Caco-2 (cell line): Measurements from ENCODE around the gene NPAS3. TPM values are rescaled to one million over a fixed set of nuclear protein-coding genes. Genes with fewer than 3 reads are reported as not detected.

ENCODE experiments used
- BruUV-seq: library from RNA; stranded (reverse); fragments of 400-500 nt; replicated peaks from 2 replicates; lab custom pipeline; 2021; lab: Mats Ljungman, UMichigan
- CTCF ChIA-PET: fragments of 300-600 bp; sonication (Branson Sonifier 250); formaldehyde crosslinking; loops from one replicate; lab custom pipeline; 2022; ENCODE audit warnings: antibody characterized with exemption; lab: Charles Lee
- POLR2A ChIA-PET: fragments of 300-600 bp; sonication (Branson Sonifier 250); formaldehyde crosslinking; loops from one replicate; lab custom pipeline; 2022; ENCODE audit warnings: antibody characterized with exemption; lab: Charles Lee
- DNase-seq, 2 experiments: peaks; one replicate each; pipeline versions ENCODE4 v3.0.0 to v3.0.0-alpha.2; 2020 to 2022
- H3K27me3 ChIP-seq: replicated peaks from 2 replicates; pipeline ENCODE4 v1.6.0; 2011; ENCODE audit warnings: low read length; ENCODE audit not compliant: control insufficient read depth, insufficient read depth
- H3K36me3 ChIP-seq: 2 replicates; pipeline ENCODE4 v1.5.1; 2011; ENCODE audit warnings: low read length; ENCODE audit not compliant: control insufficient read depth, insufficient read depth
- H3K4me1 ChIP-seq: fragments of 250-450 bp; sonication (Bioruptor Pico); 2 replicates; pipeline ENCODE4 v1.5.1; 2020; ENCODE audit warnings: mild to moderate bottlenecking
- H3K4me3 ChIP-seq: 2 replicates; pipeline ENCODE4 v1.5.1; 2011; ENCODE audit warnings: low read depth, mild to moderate bottlenecking, control low read depth, low read length
- H3K9me3 ChIP-seq: fragments of 250-450 bp; sonication (Bioruptor Pico); 2 replicates; pipeline ENCODE4 v1.5.1; 2020; ENCODE audit warnings: mild to moderate bottlenecking, moderate library complexity
- H3K27ac Mint-ChIP-seq: one replicate; pipeline ENCODE4 v1.8.0; 2022; ENCODE audit warnings: mixed read lengths; ENCODE audit not compliant: unreplicated experiment
- H3K27me3 Mint-ChIP-seq: one replicate; pipeline ENCODE4 v1.8.0; 2022; ENCODE audit warnings: mixed read lengths; ENCODE audit not compliant: insufficient read depth, unreplicated experiment
- H3K36me3 Mint-ChIP-seq: one replicate; pipeline ENCODE4 v1.8.0; 2022; ENCODE audit warnings: mild to moderate bottlenecking, mixed read lengths; ENCODE audit not compliant: insufficient read depth, unreplicated experiment
- H3K4me1 Mint-ChIP-seq: one replicate; pipeline ENCODE4 v1.8.0; 2022; ENCODE audit warnings: low read depth, mixed read lengths; ENCODE audit not compliant: unreplicated experiment
- H3K4me3 Mint-ChIP-seq: one replicate; pipeline ENCODE4 v1.8.0; 2022; ENCODE audit warnings: mild to moderate bottlenecking, moderate library complexity, mixed read lengths; ENCODE audit not compliant: unreplicated experiment
- H3K9me3 Mint-ChIP-seq: one replicate; pipeline ENCODE4 v1.8.0; 2022; ENCODE audit warnings: mixed read lengths; ENCODE audit not compliant: unreplicated experiment
- intact Hi-C: fragments of 100-400 bp; cut with micrococcal nuclease; formaldehyde crosslinking; loops from one replicate; pipeline ENCODE4 v1.10.0; 2022; ENCODE audit not compliant: unreplicated experiment
- total RNA-seq: library from RNA; stranded (reverse); gene quantifications from 2 replicates; pipeline ENCODE4 v1.2.3, GENCODE V29; 2022
- TF ChIP-seq, protein P1 (sequence below), 2 experiments: fragments of 200-600 bp in 1 of 2; IDR thresholded peaks; 1 replicate in 1 of 2; 2 replicates in 1 of 2; pipeline versions ENCODE4 v1.5.1 to v1.8.0; 2011 to 2022; ENCODE audit warnings: antibody characterized with exemption in 1 of 2, control low read depth in 1 of 2, inconsistent platforms in 1 of 2, low read depth in 1 of 2, low read length in 1 of 2, mild to moderate bottlenecking in 1 of 2, moderate library complexity in 1 of 2; ENCODE audit not compliant: insufficient read depth in 1 of 2, severe bottlenecking in 1 of 2, unreplicated experiment in 1 of 2

The NPAS3 gene
- total RNA-seq, 1 experiment from 2014 or later: not detected

DNA sequence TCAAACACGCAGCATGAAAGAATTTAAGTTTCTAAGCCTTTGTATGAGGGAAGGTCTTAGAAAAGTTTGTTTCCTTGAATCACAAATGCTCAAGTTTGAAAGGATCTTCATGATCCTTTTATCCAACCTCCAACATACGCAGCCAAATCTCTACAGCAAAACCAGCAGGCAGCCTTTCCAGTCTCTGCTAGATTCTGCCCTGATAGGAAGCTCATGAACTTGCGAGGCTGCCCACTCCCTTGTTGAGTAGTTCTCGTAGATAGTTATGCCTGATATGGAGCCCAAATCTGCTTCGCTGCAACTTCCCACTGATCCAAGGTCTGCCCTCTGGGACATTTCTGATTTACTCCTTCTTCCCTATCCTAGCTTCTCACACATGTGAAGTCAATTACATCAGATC is 739.3 kb downstream of the NPAS3 start:
- H3K4me1 Mint-ChIP-seq: no peaks in the 10 kb centered on the region
- H3K36me3 Mint-ChIP-seq: no peaks in the 10 kb centered on the region
- no peak for DNase-seq
- no TSS peak for BruUV-seq
- no peaks in the 10 kb centered on the region for H3K4me1 ChIP-seq
- ChIA-PET POLR2A (no interaction called here), CTCF (no interaction called here)
- H3K27me3 Mint-ChIP-seq: peaks cover 12% of the 10 kb centered on the region
- no peaks in the 10 kb centered on the region for H3K27me3 ChIP-seq
- H3K27ac Mint-ChIP-seq: no peak overlapping the region
- no peak overlapping the region for H3K4me3 ChIP-seq
- no peaks in the 10 kb centered on the region for H3K36me3 ChIP-seq
- no peak overlapping the region for H3K4me3 Mint-ChIP-seq
- intact Hi-C loops: loop anchor here (5.0 kb wide), 1 partner anchor 624 kb away; no protein-coding TSS in a partner anchor
- TF ChIP-seq, protein P1, sequence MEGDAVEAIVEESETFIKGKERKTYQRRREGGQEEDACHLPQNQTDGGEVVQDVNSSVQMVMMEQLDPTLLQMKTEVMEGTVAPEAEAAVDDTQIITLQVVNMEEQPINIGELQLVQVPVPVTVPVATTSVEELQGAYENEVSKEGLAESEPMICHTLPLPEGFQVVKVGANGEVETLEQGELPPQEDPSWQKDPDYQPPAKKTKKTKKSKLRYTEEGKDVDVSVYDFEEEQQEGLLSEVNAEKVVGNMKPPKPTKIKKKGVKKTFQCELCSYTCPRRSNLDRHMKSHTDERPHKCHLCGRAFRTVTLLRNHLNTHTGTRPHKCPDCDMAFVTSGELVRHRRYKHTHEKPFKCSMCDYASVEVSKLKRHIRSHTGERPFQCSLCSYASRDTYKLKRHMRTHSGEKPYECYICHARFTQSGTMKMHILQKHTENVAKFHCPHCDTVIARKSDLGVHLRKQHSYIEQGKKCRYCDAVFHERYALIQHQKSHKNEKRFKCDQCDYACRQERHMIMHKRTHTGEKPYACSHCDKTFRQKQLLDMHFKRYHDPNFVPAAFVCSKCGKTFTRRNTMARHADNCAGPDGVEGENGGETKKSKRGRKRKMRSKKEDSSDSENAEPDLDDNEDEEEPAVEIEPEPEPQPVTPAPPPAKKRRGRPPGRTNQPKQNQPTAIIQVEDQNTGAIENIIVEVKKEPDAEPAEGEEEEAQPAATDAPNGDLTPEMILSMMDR (IDR thresholded peaks at IDR 0.05; ENCODE audit: insufficient read depth in 1 of 2, low read depth in 1 of 2, low read length in 1 of 2, severe bottlenecking in 1 of 2, unreplicated experiment in 1 of 2): no peak
- no peaks in the 10 kb centered on the region for H3K9me3 Mint-ChIP-seq
- H3K9me3 ChIP-seq: peaks cover 3% of the 10 kb centered on the region; the same call in 1 of the 2 replicates

GRCh38 chr14:33679025-33679424 is 740.3 kb downstream of the NPAS3 start:
- Histone ChIP-seq H3K27me3 (no peaks in the 10 kb centered on the region), H3K4me1 (no peaks in the 10 kb centered on the region), H3K4me3 (no peak overlapping the region), H3K36me3 (no peaks in the 10 kb centered on the region), H3K9me3 (peaks cover 3% of the 10 kb centered on the region; the same call in 1 of the 2 replicates)
- BruUV-seq: no TSS peak
- no peak for DNase-seq
- Mint-ChIP-seq H3K36me3 (no peaks in the 10 kb centered on the region), H3K4me3 (no peak overlapping the region), H3K4me1 (no peaks in the 10 kb centered on the region), H3K9me3 (no peaks in the 10 kb centered on the region), H3K27ac (no peak overlapping the region), H3K27me3 (peaks cover 12% of the 10 kb centered on the region)
- TF ChIP-seq, protein P1 (IDR thresholded peaks at IDR 0.05; ENCODE audit: insufficient read depth in 1 of 2, low read depth in 1 of 2, low read length in 1 of 2, severe bottlenecking in 1 of 2, unreplicated experiment in 1 of 2): no peak
- intact Hi-C loops: loop anchor here (5.0 kb wide), 1 partner anchor 623 kb away; no protein-coding TSS in a partner anchor
- CTCF ChIA-PET: no interaction called here
- POLR2A ChIA-PET: no interaction called here

DNA sequence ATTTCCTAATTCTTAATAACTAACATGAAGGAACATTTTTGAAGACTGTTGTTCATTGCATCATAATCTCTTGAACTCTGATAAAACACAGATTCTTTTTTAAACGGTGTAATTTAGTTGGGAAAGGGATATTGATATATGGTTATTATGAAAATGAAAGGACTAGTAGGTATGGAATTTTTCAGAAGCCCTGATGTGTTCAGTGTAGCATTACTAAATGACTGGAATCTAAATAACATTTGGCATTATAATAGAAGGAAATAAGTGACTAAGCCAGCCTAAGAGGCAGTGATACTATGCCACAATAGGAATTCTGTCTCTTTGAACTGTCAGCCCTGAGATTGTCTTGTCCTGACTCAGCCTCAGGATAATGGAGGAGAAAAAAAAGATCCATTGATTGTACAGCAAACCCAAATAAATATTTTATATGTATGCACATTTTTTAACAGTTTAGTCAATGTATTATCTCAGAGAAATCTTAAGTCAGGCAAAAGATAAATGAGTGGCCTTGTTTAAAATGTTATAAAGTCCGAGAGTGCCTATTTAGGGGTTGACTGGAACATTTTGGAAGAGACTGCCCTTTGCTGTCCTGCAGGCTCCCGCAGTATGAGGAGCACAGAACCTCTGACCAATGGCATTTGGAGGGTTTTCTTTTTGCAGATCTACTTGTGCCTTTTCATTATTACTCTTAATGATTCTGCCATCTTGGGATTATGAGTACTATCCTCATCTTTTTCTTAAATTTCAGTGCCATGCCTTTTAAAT is 741.0 kb downstream of the NPAS3 start:
- H3K27ac Mint-ChIP-seq: no peak overlapping the region
- BruUV-seq: no TSS peak
- intact Hi-C loops: loop anchor here (5.0 kb wide), 1 partner anchor 623 kb away; no protein-coding TSS in a partner anchor

More for the DNA sequence above, 741.0 kb downstream of the NPAS3 start:
- POLR2A ChIA-PET: no interaction called here
- Mint-ChIP-seq H3K36me3 (no peaks in the 10 kb centered on the region), H3K27me3 (peaks cover 11% of the 10 kb centered on the region), H3K4me1 (no peaks in the 10 kb centered on the region), H3K9me3 (no peaks in the 10 kb centered on the region), H3K4me3 (no peak overlapping the region)
- TF ChIP-seq, protein P1 (IDR thresholded peaks at IDR 0.05; ENCODE audit: insufficient read depth in 1 of 2, low read depth in 1 of 2, low read length in 1 of 2, severe bottlenecking in 1 of 2, unreplicated experiment in 1 of 2): no peak
- no peak for DNase-seq
- Histone ChIP-seq H3K9me3 (peaks cover 3% of the 10 kb centered on the region; the same call in 1 of the 2 replicates), H3K4me1 (no peaks in the 10 kb centered on the region), H3K4me3 (no peak overlapping the region), H3K36me3 (no peaks in the 10 kb centered on the region), H3K27me3 (no peaks in the 10 kb centered on the region)
- CTCF ChIA-PET: no interaction called here
